Keratinocyte (primary cell): ENCODE measurements around the gene ENPP3. TPM values are rescaled to one million over a fixed set of nuclear protein-coding genes. Genes with fewer than 3 reads are reported as not detected.

Source experiments
- DNase-seq: peaks from one replicate; pipeline ENCODE4 v3.0.0-alpha.2; 2011; ENCODE audit warnings: low read depth, missing footprints, low spot score
- FAIRE-seq: peaks from 2 replicates; lab custom pipeline; 2011; peaks lifted over from hg19 to GRCh38; lab: Jason Lieb, UNC
- H2AFZ ChIP-seq: 2 replicates; pipeline ENCODE4 v1.6.0; 2012; ENCODE audit warnings: low read length, control low read depth, inconsistent platforms; ENCODE audit not compliant: control insufficient read depth
- H3K27ac ChIP-seq: 2 replicates; pipeline ENCODE4 v1.5.1; 2011; ENCODE audit warnings: low read length; ENCODE audit not compliant: control insufficient read depth, insufficient read depth
- H3K27me3 ChIP-seq: 3 replicates; pipeline ENCODE4 v1.6.0; 2011; ENCODE audit warnings: low read length; ENCODE audit not compliant: control insufficient read depth, insufficient read depth; ENCODE audit errors: extremely low read depth
- H3K36me3 ChIP-seq, 2 experiments: 2 replicates in 1 of 2; 3 replicates in 1 of 2; pipeline ENCODE4 v1.5.1; 2011; ENCODE audit warnings: low read length in 2 of 2, mild to moderate bottlenecking in 1 of 2; ENCODE audit not compliant: control insufficient read depth in 2 of 2, insufficient read depth in 2 of 2; ENCODE audit errors: extremely low read depth in 1 of 2
- H3K4me1 ChIP-seq: 3 replicates; pipeline ENCODE4 v1.5.1; 2011; ENCODE audit warnings: low read length; ENCODE audit not compliant: control insufficient read depth, insufficient read depth; ENCODE audit errors: extremely low read depth
- H3K4me2 ChIP-seq: 3 replicates; pipeline ENCODE4 v1.6.0; 2011; ENCODE audit warnings: low read depth, low read length; ENCODE audit not compliant: control insufficient read depth, insufficient read depth; ENCODE audit errors: extremely low read depth
- H3K4me3 ChIP-seq, 3 experiments: fragments of 200-600 bp in 1 of 3; sonication (generic) in 1 of 3; 2 replicates in 2 of 3; 3 replicates in 1 of 3; pipeline ENCODE4 v1.5.1; 2011 to 2016; ENCODE audit warnings: low read length in 3 of 3, mild to moderate bottlenecking in 3 of 3, control low read depth in 2 of 3, inconsistent platforms in 1 of 3, low read depth in 1 of 3, mixed read lengths in 1 of 3, mixed run types in 1 of 3, moderate library complexity in 1 of 3; ENCODE audit not compliant: control insufficient read depth in 2 of 3, insufficient read depth in 2 of 3; ENCODE audit errors: extremely low read depth in 1 of 3
- H3K79me2 ChIP-seq: 2 replicates; pipeline ENCODE4 v1.6.0; 2012; ENCODE audit warnings: low read length; ENCODE audit not compliant: control insufficient read depth, insufficient read depth
- H3K9ac ChIP-seq: 3 replicates; pipeline ENCODE4 v1.6.0; 2011; ENCODE audit warnings: low read length; ENCODE audit not compliant: control insufficient read depth, insufficient read depth; ENCODE audit errors: extremely low read depth
- H3K9me1 ChIP-seq: 3 replicates; pipeline ENCODE4 v1.6.0; 2011; ENCODE audit warnings: low read length; ENCODE audit not compliant: control insufficient read depth, insufficient read depth; ENCODE audit errors: extremely low read depth
- H3K9me3 ChIP-seq: 2 replicates; pipeline ENCODE4 v1.5.1; 2012; ENCODE audit warnings: low read depth, low read length; ENCODE audit not compliant: control insufficient read depth
- H4K20me1 ChIP-seq: 3 replicates; pipeline ENCODE4 v1.6.0; 2011; ENCODE audit warnings: low read length; ENCODE audit not compliant: control insufficient read depth, insufficient read depth; ENCODE audit errors: extremely low read depth
- CTCF ChIP-seq, 3 experiments: IDR thresholded peaks in 1 of 3; conservative IDR thresholded peaks in 1 of 3; optimal IDR thresholded peaks in 1 of 3; 2 replicates in 2 of 3; 3 replicates in 1 of 3; pipeline versions ENCODE3 to v1.5.1; 2011; ENCODE audit warnings: low read length in 3 of 3, mild to moderate bottlenecking in 3 of 3, moderate library complexity in 2 of 3, control low read depth in 1 of 3, inconsistent platforms in 1 of 3; ENCODE audit not compliant: insufficient read depth in 2 of 3; ENCODE audit errors: extremely low read depth in 1 of 3
- EZH2 ChIP-seq: IDR thresholded peaks from one replicate; pipeline ENCODE4 v1.6.1; 2012; ENCODE audit warnings: inconsistent platforms, mild to moderate bottlenecking, low read length, moderate library complexity
- dilution Hi-C: fragments of 300-500 bp; cut with MboI; formaldehyde crosslinking; loops from one replicate; pipeline ENCODE4 v1.7.0; 2020; ENCODE audit warnings: low sequenced_read_pairs; ENCODE audit not compliant: extremely low pct_ligation_motif_present
- polyA plus RNA-seq, 5 experiments: library from polyadenylated mRNA; depleted of rRNA in 3 of 5; stranded (reverse) in 3 of 5; stranded (forward) in 1 of 5; unstranded in 1 of 5; fragments of >200 nt; gene quantifications; 1 replicate in 1 of 5; 2 replicates in 3 of 5; 3 replicates in 1 of 5; pipeline versions ENCODE4 v1.2.1 to v1.2.3, GENCODE V29; 2011 to 2012; ENCODE audit warnings: missing spikeins in 2 of 5, low read depth in 1 of 5, low replicate concordance in 1 of 5

The ENPP3 gene
- polyA plus RNA-seq, 1 donor (not counting 4 experiments of a cell fraction or from before 2014, with no cell fraction given), result not detected

GRCh38 chr6:131755597-131755996 lies 118.5 kb downstream of the ENPP3 start:
- no peak overlapping the region for H3K4me2 ChIP-seq
- H3K9me3 ChIP-seq, result no peaks in the 10 kb centered on the region
- TF ChIP-seq EZH2 (no peak), CTCF (optimal IDR thresholded peaks at IDR 0.05 in 1 of 3, IDR thresholded peaks at IDR 0.05 in 1 of 3, conservative IDR thresholded peaks at IDR 0.05 in 1 of 3; ENCODE audit: extremely low read depth in 1 of 3, insufficient read depth in 2 of 3, low read length in 3 of 3) (no peak)
- H3K27ac ChIP-seq, result no peak overlapping the region
- H2AFZ ChIP-seq, result no peak overlapping the region
- FAIRE-seq (no peak), DNase-seq (no peak)
- H3K9ac ChIP-seq, result no peak overlapping the region
- no peaks in the 10 kb centered on the region for H3K4me1 ChIP-seq
- H3K79me2 ChIP-seq, result no peaks in the 10 kb centered on the region
- no peaks in the 10 kb centered on the region for H4K20me1 ChIP-seq
- no peaks in the 10 kb centered on the region for H3K27me3 ChIP-seq
- dilution Hi-C loops, result no loop called here
- H3K4me3 ChIP-seq, result no peak overlapping the region
- no peaks in the 10 kb centered on the region for H3K36me3 ChIP-seq
- H3K9me1 ChIP-seq, result no peaks in the 10 kb centered on the region

- dilution Hi-C loops, result no loop called here
- TF ChIP-seq CTCF (optimal IDR thresholded peaks at IDR 0.05 in 1 of 3, IDR thresholded peaks at IDR 0.05 in 1 of 3, conservative IDR thresholded peaks at IDR 0.05 in 1 of 3; ENCODE audit: extremely low read depth in 1 of 3, insufficient read depth in 2 of 3, low read length in 3 of 3) (no peak), EZH2 (no peak)
- H3K27ac ChIP-seq, result no peak overlapping the region
- H3K9me1 ChIP-seq, result no peaks in the 10 kb centered on the region
- H3K4me3 ChIP-seq, result no peak overlapping the region
- H2AFZ ChIP-seq, result no peak overlapping the region
- no peaks in the 10 kb centered on the region for H3K79me2 ChIP-seq
- no peaks in the 10 kb centered on the region for H3K9me3 ChIP-seq
- FAIRE-seq, result no peak
- H4K20me1 ChIP-seq, result no peaks in the 10 kb centered on the region
- no peaks in the 10 kb centered on the region for H3K4me1 ChIP-seq
- no peak for DNase-seq
- H3K4me2 ChIP-seq, result no peak overlapping the region
- no peaks in the 10 kb centered on the region for H3K27me3 ChIP-seq
- H3K9ac ChIP-seq, result no peak overlapping the region
- no peaks in the 10 kb centered on the region for H3K36me3 ChIP-seq
These were observed 118.9 kb downstream of the ENPP3 start for GRCh38 chr6:131756039-131756438.
